Erythroblast (primary cell): ENCODE measurements around the gene RPL41.

ENCODE experiments used
- GATA1 ChIP-seq: IDR thresholded peaks from 2 replicates; pipeline ENCODE4 v1.6.1; 2011; ENCODE audit warnings: low read depth, mild to moderate bottlenecking, control low read depth, low read length, moderate library complexity
- POLR2A ChIP-seq: IDR thresholded peaks from 2 replicates; pipeline ENCODE4 v1.6.1; 2011; ENCODE audit warnings: mild to moderate bottlenecking, low read length

DNA sequence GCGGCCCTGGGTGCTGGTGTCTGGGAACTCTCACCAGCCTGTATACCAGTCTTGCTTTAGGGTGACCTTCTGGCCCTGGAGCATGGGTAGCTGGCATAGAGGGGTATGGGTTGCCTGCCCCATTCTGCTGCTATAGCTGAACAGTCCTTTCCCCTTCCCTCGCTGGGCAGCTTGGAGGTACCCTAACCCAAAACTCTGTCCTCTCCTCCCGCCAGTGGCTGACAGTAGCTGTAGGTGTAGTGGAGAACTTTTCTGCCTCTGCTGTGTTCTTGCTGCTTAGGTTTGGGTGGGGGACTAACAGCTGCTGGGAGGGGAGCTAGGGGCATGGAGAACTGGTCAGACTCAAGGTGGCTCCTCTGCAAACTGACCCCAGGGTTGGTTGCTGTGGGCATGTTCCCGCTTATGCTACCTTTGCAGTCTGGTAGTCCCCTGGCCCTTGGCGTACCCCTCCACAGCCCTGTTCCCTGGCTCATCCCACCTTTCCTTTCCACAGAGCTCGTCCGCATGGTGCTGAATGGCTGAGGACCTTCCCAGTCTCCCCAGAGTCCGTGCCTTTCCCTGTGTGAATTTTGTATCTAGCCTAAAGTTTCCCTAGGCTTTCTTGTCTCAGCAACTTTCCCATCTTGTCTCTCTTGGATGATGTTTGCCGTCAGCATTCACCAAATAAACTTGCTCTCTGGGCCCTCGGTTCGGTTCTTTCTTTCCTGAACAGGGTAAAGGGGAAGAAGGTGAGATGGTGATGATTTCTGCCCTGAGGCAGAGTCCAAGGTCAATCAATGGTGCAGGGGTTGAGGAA is 44.7 kb downstream of the RPL41 start:
- TF ChIP-seq POLR2A (peak; percentile 27), GATA1 (no peak)
